ENCODE measurements around the gene FOXO3. TPM values are rescaled to one million over a fixed set of nuclear protein-coding genes. Genes with fewer than 3 reads are reported as not detected.

FOXO3 gene
- total RNA-seq, 1 donor, result 80.0 TPM

- DNase-seq (ENCODE audit: low read depth in 2 of 3, low spot score in 2 of 3), result peak in 2 of 3 donors; percentile 70 to 90
These were observed 31.9 kb downstream of the FOXO3 start for GRCh38 chr6:108592371-108593337.

- DNase-seq (ENCODE audit: low read depth in 2 of 3, low spot score in 2 of 3), result no peak
These were observed 33.4 kb downstream of the FOXO3 start for GRCh38 chr6:108594151-108594550.

- no peak for DNase-seq (ENCODE audit: low read depth in 2 of 3, low spot score in 2 of 3)
These were observed 33.9 kb downstream of the FOXO3 start for GRCh38 chr6:108594640-108595039.

- no peak for DNase-seq (ENCODE audit: low read depth in 2 of 3, low spot score in 2 of 3)
These were observed 36.2 kb downstream of the FOXO3 start for GRCh38 chr6:108596956-108597355.

GRCh38 chr6:108597572-108598304, 37.0 kb downstream of the FOXO3 start:
- DNase-seq (ENCODE audit: low read depth in 2 of 3, low spot score in 2 of 3), result no peak

- peak in 2 of 3 donors; percentile 39 to 49 for DNase-seq (ENCODE audit: low read depth in 2 of 3, low spot score in 2 of 3)
These were observed 37.7 kb downstream of the FOXO3 start for GRCh38 chr6:108598305-108598863.

GRCh38 chr6:108604156-108604555, 43.4 kb downstream of the FOXO3 start:
- DNase-seq (ENCODE audit: low read depth in 2 of 3, low spot score in 2 of 3), result no peak

GRCh38 chr6:108606250-108606690, 45.6 kb downstream of the FOXO3 start:
- DNase-seq (ENCODE audit: low read depth in 2 of 3, low spot score in 2 of 3), result no peak

GRCh38 chr6:108608453-108609275, 47.9 kb downstream of the FOXO3 start:
- no peak for DNase-seq (ENCODE audit: low read depth in 2 of 3, low spot score in 2 of 3)

GRCh38 chr6:108609276-108609769, 48.6 kb downstream of the FOXO3 start:
- DNase-seq (ENCODE audit: low read depth in 2 of 3, low spot score in 2 of 3), result no peak

- DNase-seq (ENCODE audit: low read depth in 2 of 3, low spot score in 2 of 3), result no peak
These were observed 49.6 kb downstream of the FOXO3 start for GRCh38 chr6:108610270-108610839.

- DNase-seq (ENCODE audit: low read depth in 2 of 3, low spot score in 2 of 3), result no peak
These were observed 50.4 kb downstream of the FOXO3 start for GRCh38 chr6:108610957-108611586.

- DNase-seq (ENCODE audit: low read depth in 2 of 3, low spot score in 2 of 3), result no peak
These were observed 52.1 kb downstream of the FOXO3 start for GRCh38 chr6:108612852-108613251.

GRCh38 chr6:108616544-108616943, 55.8 kb downstream of the FOXO3 start:
- DNase-seq (ENCODE audit: low read depth in 2 of 3, low spot score in 2 of 3), result no peak

- peak in 1 of 3 donors; percentile 29 for DNase-seq (ENCODE audit: low read depth in 2 of 3, low spot score in 2 of 3)
These were observed 56.3 kb downstream of the FOXO3 start for GRCh38 chr6:108616973-108617372.

GRCh38 chr6:108618623-108619152, 58.0 kb downstream of the FOXO3 start:
- DNase-seq (ENCODE audit: low read depth in 2 of 3, low spot score in 2 of 3), result no peak

- no peak for DNase-seq (ENCODE audit: low read depth in 2 of 3, low spot score in 2 of 3)
These were observed 58.9 kb downstream of the FOXO3 start for GRCh38 chr6:108619431-108620197.

- peak in 1 of 3 donors; percentile 26 for DNase-seq (ENCODE audit: low read depth in 2 of 3, low spot score in 2 of 3)
These were observed 60.4 kb downstream of the FOXO3 start for GRCh38 chr6:108621117-108621516.
